Breast epithelium (tissue), 3 donors: ENCODE data around the gene NECTIN2.

ENCODE experiments used
- POLR2AphosphoS5 ChIP-seq, 3 donors: sonication (generic); formaldehyde crosslinking; IDR thresholded peaks; one replicate each; pipeline ENCODE4 v1.6.1; 2017; ENCODE audit warnings: antibody characterized with exemption in 3 of 3
- TF ChIP-seq, protein P1 (sequence below), 3 donors: fragments of 450-650 bp; IDR thresholded peaks; one replicate each; pipeline ENCODE4 v1.5.1; 2016 to 2017; ENCODE audit warnings: antibody characterized with exemption in 3 of 3, mild to moderate bottlenecking in 3 of 3, moderate library complexity in 3 of 3

DNA sequence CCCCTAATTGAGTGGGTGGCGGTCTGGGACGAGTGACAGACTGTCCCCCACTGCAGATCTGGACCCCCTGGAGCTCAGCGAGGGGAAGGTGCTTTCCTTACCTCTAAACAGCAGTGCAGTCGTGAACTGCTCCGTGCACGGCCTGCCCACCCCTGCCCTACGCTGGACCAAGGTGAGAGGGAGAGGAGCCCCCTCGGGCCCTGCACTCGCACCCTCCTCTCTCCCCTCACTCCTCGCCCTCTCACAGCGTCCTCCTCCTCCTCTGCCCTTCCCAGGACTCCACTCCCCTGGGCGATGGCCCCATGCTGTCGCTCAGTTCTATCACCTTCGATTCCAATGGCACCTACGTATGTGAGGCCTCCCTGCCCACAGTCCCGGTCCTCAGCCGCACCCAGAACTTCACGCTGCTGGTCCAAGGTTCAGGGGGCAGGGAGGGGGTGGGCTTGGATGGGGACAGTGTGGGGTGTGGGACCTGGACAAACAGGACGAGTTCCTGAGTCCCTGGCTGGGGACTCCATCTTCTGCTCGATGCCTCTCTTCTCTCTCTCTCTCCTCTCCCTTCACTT lies 27.5 kb upstream of the NECTIN2 start:
- TF ChIP-seq, protein P1, sequence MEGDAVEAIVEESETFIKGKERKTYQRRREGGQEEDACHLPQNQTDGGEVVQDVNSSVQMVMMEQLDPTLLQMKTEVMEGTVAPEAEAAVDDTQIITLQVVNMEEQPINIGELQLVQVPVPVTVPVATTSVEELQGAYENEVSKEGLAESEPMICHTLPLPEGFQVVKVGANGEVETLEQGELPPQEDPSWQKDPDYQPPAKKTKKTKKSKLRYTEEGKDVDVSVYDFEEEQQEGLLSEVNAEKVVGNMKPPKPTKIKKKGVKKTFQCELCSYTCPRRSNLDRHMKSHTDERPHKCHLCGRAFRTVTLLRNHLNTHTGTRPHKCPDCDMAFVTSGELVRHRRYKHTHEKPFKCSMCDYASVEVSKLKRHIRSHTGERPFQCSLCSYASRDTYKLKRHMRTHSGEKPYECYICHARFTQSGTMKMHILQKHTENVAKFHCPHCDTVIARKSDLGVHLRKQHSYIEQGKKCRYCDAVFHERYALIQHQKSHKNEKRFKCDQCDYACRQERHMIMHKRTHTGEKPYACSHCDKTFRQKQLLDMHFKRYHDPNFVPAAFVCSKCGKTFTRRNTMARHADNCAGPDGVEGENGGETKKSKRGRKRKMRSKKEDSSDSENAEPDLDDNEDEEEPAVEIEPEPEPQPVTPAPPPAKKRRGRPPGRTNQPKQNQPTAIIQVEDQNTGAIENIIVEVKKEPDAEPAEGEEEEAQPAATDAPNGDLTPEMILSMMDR (IDR thresholded peaks at IDR 0.05), result no peak
- no peak for TF ChIP-seq POLR2AphosphoS5 (IDR thresholded peaks at IDR 0.05)
